NB4 (cell line): ENCODE results near the gene SYS1.
"Not testable (repeated sequence)": the region's sequence is repeated elsewhere in the genome, so short reads cannot be mapped to it uniquely, and the experiment has no call there.

Experiments used
- DNase-seq: peaks from one replicate; pipeline ENCODE4 v3.0.0; 2010; ENCODE audit warnings: low read depth
- H3K4me3 ChIP-seq: one replicate; pipeline ENCODE4 v1.5.1; 2011; ENCODE audit warnings: mild to moderate bottlenecking, low read depth, low read length, moderate library complexity
- CTCF ChIP-seq: IDR thresholded peaks from one replicate; pipeline ENCODE4 v1.5.1; 2012; ENCODE audit warnings: low read depth, low read length
- MAX ChIP-seq: IDR thresholded peaks from 2 replicates; pipeline ENCODE4 v1.6.1; 2011; ENCODE audit warnings: low read depth, low read length
- MYC ChIP-seq: IDR thresholded peaks from 2 replicates; pipeline ENCODE4 v1.6.1; 2011; ENCODE audit warnings: low read depth, low read length
- POLR2A ChIP-seq: IDR thresholded peaks from 2 replicates; pipeline ENCODE4 v1.6.1; 2011; ENCODE audit warnings: mild to moderate bottlenecking; ENCODE audit not compliant: insufficient read length; ENCODE audit errors: extremely low read depth

The SYS1 gene

DNA sequence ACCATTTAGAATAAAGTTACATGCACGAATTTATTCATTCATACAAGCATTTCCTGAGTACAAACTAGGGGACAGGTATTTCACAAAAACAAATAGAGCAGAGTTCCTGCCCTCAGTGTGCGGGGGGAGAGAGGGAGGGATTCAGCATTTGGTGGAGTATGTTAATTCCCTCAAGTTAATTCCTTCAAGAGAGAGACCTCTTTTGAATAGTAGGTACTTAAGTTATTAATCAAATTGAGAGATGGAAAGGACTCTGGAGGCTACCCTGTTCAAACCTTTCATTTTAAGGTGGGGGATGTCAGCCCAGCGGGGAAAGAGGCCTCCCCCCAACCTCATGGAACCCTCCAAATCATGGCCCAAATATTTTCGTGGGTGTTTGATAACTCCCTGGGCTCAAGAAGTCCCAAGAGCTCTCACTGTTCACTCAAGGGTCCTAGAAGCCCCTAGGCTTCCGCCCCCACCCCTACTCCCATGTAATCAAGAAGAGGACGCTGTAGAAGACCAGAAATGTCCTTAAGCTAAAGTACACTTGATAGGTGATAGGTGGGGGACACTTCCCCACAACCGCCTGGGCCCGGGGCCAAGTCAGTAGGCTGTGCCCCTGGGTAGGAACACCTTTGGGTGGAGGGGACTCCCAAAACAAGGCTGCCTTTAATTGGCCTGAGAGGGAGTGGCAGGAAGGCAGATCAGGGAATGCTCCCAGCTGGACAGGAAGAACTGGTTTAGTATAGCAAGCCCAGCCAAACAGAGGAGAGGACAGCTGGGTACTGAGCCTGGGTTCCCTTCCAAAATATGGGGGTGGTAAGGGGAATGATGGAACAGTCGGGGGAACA lies 17.6 kb upstream of the SYS1 start:
- no peak for TF ChIP-seq POLR2A
- no peak for TF ChIP-seq MYC
- TF ChIP-seq MAX: no peak
- no peak for TF ChIP-seq CTCF
- DNase-seq: no peak
- no peak overlapping the region for H3K4me3 ChIP-seq

GRCh38 chr20:45346291-45346718 lies 16.7 kb upstream of the SYS1 start:
- no peak overlapping the region for H3K4me3 ChIP-seq
- TF ChIP-seq CTCF (no peak), MYC (no peak), MAX (no peak), POLR2A (no peak)
- DNase-seq: peak; percentile 33

DNA sequence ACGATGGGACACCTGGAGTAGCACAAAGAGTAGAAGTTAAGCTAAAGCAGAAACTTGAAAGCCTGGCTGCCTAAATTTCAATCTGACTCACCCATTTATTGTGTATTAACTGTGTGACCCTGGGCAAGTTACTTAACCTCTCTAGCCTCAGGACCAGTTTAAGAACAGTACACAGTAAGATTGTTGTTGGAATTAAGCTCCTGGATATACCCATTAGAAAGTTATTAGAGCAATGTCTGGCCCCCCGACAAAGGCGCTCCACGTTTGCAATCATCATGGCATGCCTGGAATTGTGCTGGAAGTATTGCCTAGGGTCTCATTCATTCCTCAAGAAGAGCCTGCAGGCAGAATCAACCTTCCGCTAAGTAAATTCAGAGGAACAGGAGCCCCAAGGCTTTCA lies 16.1 kb upstream of the SYS1 start:
- no peak for TF ChIP-seq MYC
- TF ChIP-seq CTCF: no peak
- no peak for TF ChIP-seq POLR2A
- TF ChIP-seq MAX: no peak
- DNase-seq: no peak
- peak overlapping the region; percentile 69 for H3K4me3 ChIP-seq

DNA sequence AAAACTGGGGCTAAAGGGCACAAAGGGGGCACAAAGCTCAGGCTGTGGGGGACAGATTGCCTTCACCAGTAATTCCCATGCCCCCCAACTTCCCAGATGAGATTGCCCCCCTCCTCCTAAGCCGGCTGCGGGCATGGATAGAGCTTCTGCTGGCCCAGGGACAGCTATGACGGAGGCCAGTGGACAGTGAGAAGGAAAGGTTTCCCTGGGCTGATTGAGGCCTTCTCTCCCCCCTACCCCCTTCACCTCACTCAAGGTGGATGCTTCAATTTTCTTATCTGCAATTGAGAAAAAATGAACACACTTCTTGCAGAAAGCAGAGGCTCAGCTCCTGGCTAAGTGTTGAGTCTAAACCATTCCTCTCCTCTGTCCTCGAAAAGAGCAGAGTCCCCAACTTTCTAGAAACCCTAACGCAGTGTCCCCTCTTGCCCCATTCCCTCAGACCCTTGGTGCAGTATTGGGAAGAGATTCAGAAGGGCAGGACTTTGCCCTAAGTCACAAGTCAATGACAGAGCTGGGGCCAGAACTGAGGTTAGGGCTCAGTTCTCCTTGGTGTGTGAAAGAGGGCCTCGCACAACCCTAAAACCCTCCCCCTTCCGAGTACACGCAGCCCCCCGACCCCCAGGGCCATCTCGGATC lies 15.5 kb upstream of the SYS1 start:
- TF ChIP-seq MYC (0 out of 2 replicates have a peak, but pooled peaks have one; percentile 8), POLR2A (no peak), CTCF (no peak), MAX (no peak)
- DNase-seq: no peak
- peak overlapping the region; percentile 69 for H3K4me3 ChIP-seq

GRCh38 chr20:45347936-45348778 lies 14.8 kb upstream of the SYS1 start, which contains the start of gene SDC4:
TSS of gene SDC4 (minus strand) at chr20:45348424. CDS start at chr20:45348384, 40 bp downstream.
- H3K4me3 ChIP-seq: peak within 1 kb of the TSS; percentile 69
- TF ChIP-seq MYC (peak; percentile 25; the same call in 1 of the 2 replicates), MAX (no peak), POLR2A (peak; percentile 65)
- peak; percentile 76 for DNase-seq

DNA sequence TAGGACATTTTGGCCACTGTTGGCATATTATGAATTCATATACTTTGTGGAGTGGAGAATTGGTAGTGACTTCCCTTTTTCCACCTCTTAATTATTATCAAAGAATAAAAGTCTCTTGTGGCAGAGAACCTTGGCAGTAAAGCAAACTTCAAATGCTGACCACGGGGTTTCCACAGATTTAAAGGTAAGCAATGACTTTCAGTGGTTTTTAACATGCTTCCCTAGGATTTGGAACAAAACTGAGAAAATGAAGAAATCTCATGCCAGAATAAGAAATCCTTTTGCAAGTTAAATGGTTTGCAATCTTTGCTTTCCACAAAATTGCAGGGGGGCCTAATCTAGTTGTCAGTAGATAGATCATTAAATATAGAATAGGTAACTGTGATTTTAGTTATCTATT lies 12.7 kb upstream of the SYS1 start:
- H3K4me3 ChIP-seq: no peak overlapping the region
- TF ChIP-seq MYC: no peak
- TF ChIP-seq POLR2A: no peak
- no peak for TF ChIP-seq MAX
- TF ChIP-seq CTCF: no peak
- no peak for DNase-seq

GRCh38 chr20:45350795-45351194 lies 12.2 kb upstream of the SYS1 start:
- DNase-seq, H3K4me3 ChIP-seq: not testable (repeated sequence)
